Skin of body (tissue), 2 donors: ENCODE measurements around the gene BMP7. TPM values are rescaled to one million over a fixed set of nuclear protein-coding genes. Genes with fewer than 3 reads are reported as not detected.
"Not testable (repeated sequence)": the region's sequence is repeated elsewhere in the genome, so short reads cannot be mapped to it uniquely, and the experiment has no call there.

Experiments used
- DNase-seq: peaks from one replicate; lab custom pipeline; 2025; lab: John Stamatoyannopoulos, UW
- total RNA-seq: library from RNA; depleted of rRNA; stranded (reverse); fragments of >200 nt; gene quantifications from one replicate; pipeline ENCODE4 v1.2.3, GENCODE V29; 2014

Gene BMP7
- total RNA-seq, 1 donor from 2014 or later: 15.0 TPM

DNA sequence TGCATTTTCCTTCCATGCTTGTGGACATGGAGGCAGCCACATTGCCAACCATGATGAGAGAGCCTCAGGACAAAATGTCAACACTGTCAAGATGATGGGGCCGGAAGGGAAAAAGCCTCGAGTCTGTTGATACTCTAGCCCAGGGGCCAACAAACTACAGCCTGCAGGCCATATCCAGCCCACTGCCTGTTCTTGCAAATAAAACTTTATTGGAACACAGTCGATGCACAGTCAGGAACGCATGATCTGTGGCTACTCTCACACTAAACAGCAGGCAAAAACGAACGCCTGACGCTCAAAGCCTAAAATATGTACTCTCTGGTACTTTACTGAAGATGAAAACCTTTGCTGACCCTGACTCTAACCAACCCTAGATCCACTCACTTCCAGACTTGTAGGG is 72.3 kb downstream of the BMP7 start:
- no peak for DNase-seq

- no peak for DNase-seq
Observed at GRCh38 chr20:57193094-57193493, 73.3 kb downstream of the BMP7 start.

GRCh38 chr20:57192311-57192710 is 74.1 kb downstream of the BMP7 start:
- DNase-seq: no peak

DNA sequence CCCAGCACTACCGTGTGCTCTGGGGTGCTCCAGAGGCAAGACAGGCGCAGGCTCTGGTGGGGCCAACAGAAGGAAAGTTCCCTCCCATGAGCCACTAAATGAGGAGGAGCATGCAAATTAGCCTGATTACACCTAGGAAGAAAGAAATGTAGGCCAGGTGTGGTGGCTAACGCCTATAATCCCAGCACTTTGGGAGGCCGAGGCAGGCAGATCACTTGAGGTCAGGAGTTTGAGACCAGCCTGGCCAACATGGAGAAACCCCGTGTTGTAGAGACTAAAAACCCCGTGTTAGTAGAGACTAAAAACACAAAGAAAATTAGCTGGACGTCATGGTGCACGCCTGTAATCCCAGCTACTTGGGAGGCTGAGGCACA is 75.2 kb downstream of the BMP7 start:
- not testable (repeated sequence) for DNase-seq

DNA sequence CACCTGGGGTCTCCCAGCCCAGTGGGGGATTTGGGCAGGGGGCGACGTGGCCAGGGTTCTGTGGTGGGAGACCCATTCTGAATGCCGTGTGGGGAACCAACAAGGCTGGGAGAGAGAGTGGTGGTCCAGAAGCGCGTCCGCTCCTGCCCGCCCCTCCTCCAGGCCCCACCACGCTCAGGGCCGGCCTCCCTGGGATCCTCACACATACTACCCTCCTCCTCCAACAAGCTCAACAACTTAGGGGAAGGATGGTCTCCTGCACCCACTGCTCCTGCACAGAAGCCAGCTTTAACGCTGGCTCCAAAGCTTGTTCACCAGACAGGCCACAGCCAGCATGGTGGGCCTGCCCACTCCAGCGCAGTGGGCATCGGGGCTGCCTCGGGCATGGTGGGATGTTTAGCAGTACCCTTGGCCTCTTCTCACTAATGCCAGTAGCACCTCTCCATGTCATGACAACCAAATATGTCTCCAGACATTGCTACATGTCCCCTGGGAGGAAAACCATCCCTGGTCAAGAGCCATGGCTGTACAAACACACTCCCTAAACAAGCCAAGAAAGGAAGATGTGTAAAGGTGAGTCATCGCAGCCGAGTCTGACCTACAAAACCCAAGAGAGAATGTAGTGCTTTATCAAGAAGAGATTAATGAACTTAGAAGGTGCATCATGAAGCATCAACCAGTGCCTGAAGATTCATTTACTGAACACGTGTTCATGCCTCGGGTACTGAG is 75.7 kb downstream of the BMP7 start:
- DNase-seq: no peak

DNA sequence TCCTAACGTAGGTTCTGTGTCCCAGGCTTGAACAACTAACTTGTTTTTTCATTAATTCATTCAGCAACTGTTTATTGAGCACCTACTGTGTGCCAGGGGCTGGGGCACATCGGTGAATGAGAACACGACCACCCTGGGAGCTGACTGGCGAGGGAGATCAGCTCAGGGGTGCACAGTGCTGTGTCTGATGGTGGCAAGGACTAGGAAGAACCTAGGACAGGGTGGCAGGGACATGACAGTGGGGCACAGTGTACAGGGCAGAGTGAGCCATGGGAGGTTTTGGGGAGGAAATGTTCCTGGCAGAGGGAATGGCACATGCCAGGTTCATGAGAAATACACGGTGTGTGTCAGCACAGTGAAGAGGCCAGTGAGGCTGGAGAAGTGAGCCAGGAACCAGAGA is 76.7 kb downstream of the BMP7 start:
- no peak for DNase-seq

DNA sequence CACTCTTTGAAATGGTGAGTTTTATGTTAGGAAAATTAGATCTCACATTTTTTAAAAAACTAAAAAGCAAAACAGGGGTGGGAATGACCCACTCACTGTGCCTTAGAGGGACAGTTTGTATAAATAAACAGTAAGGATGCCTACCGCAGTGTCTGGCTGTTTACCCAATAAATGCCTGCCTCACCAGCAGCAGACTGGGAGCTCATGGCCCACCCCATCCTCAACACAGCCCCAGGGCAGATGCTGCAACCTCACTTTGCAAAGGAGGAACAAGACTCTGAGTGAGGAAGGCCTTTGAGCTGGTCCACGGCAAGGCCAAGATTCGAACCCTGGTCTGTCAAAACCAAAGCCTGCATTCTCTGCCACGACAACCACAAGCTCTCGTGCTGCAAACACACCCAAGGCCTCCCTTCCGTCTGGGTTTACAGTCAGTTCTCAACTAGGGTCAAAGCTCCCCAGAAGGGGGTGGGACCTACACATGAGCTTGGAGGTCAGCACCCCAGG is 77.8 kb downstream of the BMP7 start:
- no peak for DNase-seq

- DNase-seq: no peak
Observed at GRCh38 chr20:57188056-57188455, 78.4 kb downstream of the BMP7 start.

DNA sequence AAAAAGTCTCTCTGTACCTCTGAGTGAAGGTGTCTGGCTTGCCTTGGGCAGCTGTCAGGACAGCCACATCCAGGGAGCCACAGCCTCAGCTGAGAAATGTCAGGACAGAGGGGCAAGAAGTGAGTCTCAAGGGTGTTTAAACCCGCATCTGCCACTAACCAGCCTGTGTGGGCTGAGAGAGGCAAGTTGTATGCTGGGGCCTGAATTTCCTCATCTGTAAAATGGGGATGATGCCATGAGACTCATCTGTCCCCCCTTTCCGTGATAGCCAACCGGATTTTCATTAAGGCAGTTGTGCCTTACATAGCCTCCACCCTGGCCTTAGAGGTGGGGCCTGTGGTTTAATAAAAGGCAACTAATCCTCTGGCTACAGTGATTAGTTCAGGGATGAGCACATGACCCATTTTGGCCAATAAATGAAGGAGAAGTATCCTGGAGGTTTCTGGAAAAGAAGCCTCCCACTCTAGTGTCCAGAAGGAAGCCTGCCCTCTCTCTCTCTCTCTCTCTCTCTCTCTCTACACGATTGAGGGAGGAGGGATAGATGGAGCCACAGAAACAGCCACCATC is 79.3 kb downstream of the BMP7 start:
- DNase-seq: no peak

GRCh38 chr20:57186192-57186591 is 80.2 kb downstream of the BMP7 start:
- DNase-seq: no peak

- DNase-seq: no peak
Observed at GRCh38 chr20:57185188-57185743, 81.2 kb downstream of the BMP7 start.

GRCh38 chr20:57183457-57184009 is 82.9 kb downstream of the BMP7 start:
- no peak for DNase-seq

DNA sequence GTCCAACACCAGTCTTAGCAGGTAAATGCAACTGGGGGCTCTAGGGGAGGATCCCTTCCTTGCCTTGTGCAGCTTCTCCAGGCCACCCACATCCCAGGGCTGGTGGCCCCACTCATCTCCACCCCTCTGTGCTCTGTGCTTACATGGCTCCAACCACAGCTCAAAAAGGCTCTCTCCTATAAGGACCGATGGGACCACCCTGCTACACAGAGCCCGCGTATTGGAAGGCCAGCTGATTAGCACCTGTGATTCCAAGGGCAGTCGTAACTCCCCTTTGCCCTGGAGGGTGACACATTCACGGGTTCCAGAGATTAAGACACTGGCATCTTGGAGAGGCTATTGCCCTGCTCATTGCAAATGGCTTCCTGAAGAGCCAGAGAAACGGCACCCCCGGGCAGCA is 84.8 kb downstream of the BMP7 start:
- no peak for DNase-seq

GRCh38 chr20:57180954-57181353 is 85.5 kb downstream of the BMP7 start:
- DNase-seq: no peak

DNA sequence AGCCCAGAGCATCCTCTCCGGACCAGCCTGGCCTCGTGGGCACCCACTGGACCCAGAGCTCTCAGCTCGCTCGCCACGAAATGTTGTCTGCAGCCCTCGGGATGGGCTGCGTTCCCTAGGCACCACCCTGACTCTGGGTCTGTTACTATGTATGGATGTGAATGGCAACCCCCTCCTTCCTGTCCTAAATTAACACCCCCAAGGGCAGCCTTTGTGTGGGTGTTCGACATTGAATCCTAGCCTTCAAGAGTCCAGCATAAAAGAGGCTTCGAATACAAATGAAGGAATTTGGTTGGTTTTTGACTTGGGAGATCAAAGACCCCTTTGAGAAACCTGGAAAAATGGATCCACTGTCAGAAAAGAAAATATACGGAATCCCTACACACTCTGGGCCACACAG is 86.1 kb downstream of the BMP7 start:
- no peak for DNase-seq

DNA sequence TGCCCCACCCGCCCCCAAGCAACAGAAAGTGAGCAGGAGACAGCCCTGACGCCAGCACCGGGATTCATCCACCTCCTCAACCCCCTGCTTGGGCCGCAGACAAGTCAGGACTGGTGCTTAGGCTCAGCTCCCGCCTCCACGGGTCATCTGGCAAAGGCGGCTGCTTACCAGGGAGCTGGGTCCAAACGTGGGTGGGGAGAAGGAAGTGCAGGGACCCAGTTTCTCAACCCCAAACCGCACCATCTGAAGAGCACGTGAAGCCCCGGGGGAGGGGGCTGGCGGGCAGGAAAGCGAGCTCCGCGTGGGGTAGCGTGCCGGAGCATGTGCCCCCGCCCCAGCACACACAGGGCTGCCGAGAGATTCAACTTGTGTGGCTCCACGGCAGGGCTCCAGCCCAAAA is 87.2 kb downstream of the BMP7 start:
- no peak for DNase-seq

- no peak for DNase-seq
Observed at GRCh38 chr20:57178582-57179111, 87.8 kb downstream of the BMP7 start.

DNA sequence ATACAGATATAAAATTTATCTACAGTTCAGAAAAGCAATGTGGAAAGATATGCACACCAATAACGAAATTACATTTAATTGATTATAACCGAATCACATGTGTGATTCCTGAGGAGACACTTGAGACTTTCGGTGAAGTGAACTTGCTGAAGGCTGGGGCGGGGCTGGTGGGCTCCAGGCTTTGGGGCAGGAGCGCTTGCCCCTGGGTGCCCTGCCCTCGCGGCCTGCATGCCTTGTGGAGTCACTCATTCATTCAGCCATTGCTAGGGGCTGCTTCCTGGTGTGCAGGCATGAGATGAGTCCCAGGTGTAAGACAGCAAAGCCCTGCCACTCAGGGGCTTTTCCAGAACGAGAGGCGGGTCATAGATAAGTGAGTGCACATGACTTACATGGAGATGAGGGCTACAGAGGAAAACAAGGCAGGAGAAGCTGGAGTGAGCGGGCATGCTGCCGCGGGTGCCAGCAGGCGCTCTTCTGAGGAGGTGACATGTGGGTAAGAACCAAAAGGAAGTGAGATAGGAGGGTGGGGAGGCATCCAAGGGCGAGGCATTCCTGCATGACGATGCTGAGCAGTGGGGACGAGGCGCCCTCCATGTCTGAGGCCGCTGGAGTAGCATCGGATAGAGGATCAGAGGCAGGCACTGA is 88.7 kb downstream of the BMP7 start:
- no peak for DNase-seq

GRCh38 chr20:57176842-57177241 is 89.6 kb downstream of the BMP7 start:
- DNase-seq: no peak

DNA sequence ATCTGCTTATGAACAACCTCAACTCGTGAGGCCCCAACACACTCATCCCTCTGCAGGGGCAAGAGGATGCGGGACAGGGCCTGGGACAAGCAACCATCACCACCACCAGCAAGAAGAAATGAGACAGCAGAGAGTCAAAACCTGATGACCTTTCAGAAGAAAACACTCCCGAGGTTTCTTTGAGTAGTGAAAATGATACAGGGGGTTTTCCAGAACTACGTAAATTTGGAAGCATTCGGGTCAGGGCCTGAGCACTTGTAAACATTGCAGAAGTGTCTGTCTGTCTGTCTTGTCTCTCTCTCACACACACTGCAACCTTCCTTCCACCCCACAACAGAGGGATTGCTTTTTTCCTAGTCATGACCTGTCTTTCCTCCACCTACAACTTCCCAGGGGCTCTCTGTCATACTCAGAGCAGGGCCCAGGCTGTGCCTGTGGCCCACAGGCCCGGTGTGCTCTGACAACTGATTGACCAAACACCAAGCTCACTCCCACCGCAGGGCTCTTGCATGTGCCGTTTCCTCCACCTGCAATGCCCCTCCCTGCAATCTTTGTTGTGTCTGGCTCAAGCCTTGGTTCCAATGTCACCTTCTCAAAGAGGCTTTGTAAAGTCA is 90.9 kb downstream of the BMP7 start:
- no peak for DNase-seq

DNA sequence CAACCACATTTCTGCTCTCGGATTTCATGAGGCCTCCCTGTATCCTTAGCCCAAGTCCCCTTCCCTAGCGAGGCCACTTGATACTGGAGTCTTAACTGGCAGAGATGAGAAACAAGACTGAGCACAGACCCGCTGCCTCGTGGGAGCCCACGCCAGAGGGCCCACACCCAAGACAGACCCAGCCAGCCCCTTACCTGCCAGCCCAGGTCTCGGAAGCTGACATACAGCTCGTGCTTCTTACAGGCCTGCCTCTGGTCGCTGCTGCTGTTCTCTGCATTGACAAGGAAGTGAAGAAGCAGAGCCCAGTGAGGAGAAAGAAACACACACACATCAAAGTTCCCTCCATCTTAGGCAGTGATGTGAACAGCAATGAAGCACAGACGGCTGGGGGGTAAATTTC is 91.7 kb downstream of the BMP7 start:
- no peak for DNase-seq

DNA sequence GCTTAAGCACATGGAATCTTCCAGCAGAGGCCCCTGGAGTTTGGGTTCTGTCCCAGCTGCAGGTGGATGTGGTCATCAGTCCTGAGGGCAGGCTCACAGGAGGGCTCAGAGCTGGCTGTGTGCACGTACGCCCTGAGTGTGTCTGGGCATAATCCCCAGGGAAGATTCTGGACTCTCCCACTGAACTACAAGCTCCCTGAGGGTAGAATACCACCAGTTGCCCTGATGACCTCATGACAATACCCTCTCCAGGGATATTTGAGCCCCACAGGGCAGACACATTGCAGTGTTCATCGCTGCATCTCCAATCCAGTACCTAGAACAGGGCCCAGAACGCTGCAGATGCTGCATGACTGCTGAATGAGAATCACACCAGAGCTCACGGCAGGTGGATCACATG is 92.5 kb downstream of the BMP7 start:
- no peak for DNase-seq
